HepG2 (cell line): ENCODE measurements around the gene LMBRD2. TPM values are rescaled to one million over a fixed set of nuclear protein-coding genes. Genes with fewer than 3 reads are reported as not detected.
A peak's percentile ranks its signal among the peaks of the same experiment; 100 is the strongest.

ENCODE experiments used
- DPF2 ChIP-seq: sonication (generic); formaldehyde crosslinking; IDR thresholded peaks from 2 replicates; pipeline ENCODE4 v1.4.0; 2020; ENCODE audit warnings: mild to moderate bottlenecking, low read depth, missing genetic modification reagents, borderline replicate concordance
- ISX ChIP-seq: sonication (generic); formaldehyde crosslinking; conservative IDR thresholded peaks from 2 replicates; pipeline ENCODE4 v1.5.0; 2020; ENCODE audit warnings: missing genetic modification reagents
- KDM5A ChIP-seq: fragments of 200-600 bp; sonication (generic); IDR thresholded peaks from 2 replicates; pipeline ENCODE4 v1.7.0; 2018; ENCODE audit warnings: antibody characterized with exemption, mild to moderate bottlenecking, low read length, borderline replicate concordance
- KLF6 ChIP-seq: IDR thresholded peaks from 2 replicates; pipeline ENCODE4 v1.8.0; 2016; ENCODE audit warnings: missing biosample characterization, missing genetic modification reagents
- NFYC ChIP-seq: IDR thresholded peaks from 2 replicates; pipeline ENCODE4 v1.6.1; 2016; ENCODE audit warnings: missing genetic modification reagents, missing compliant biosample characterization
- NR2F2 ChIP-seq: IDR thresholded peaks from 2 replicates; pipeline ENCODE4 v1.6.1; 2012; ENCODE audit warnings: low read depth, inconsistent platforms, borderline replicate concordance
- PHF8 ChIP-seq: sonication (generic); formaldehyde crosslinking; IDR thresholded peaks from 2 replicates; pipeline ENCODE4 v1.5.0; 2020; ENCODE audit warnings: missing genetic modification reagents
- SOX6 ChIP-seq, 2 experiments: fragments of 450-650 bp in 1 of 2; sonication (generic) in 1 of 2; formaldehyde crosslinking in 1 of 2; IDR thresholded peaks; 2 replicates each; pipeline versions ENCODE4 v1.4.0 to v1.6.1; 2017 to 2020; ENCODE audit warnings: antibody characterized with exemption in 1 of 2, mild to moderate bottlenecking in 1 of 2, missing genetic modification reagents in 1 of 2
- TCF7 ChIP-seq: sonication (generic); IDR thresholded peaks from 2 replicates; pipeline ENCODE4 v1.6.1; 2016; ENCODE audit warnings: antibody characterized with exemption, low read depth
- YY1 ChIP-seq: IDR thresholded peaks from 2 replicates; pipeline ENCODE4 v1.6.1; 2011; ENCODE audit warnings: low read length, low read depth, moderate library complexity, mild to moderate bottlenecking; ENCODE audit not compliant: insufficient read depth, insufficient replicate concordance
- ZKSCAN8 ChIP-seq: IDR thresholded peaks from 2 replicates; pipeline ENCODE4 v1.6.1; 2016; ENCODE audit warnings: borderline replicate concordance, missing genetic modification reagents, missing compliant biosample characterization
- ZNF510 ChIP-seq: sonication (generic); formaldehyde crosslinking; IDR thresholded peaks from 2 replicates; pipeline ENCODE4 v1.4.0; 2020; ENCODE audit warnings: low read depth, mild to moderate bottlenecking, missing genetic modification reagents
- ZNF781 ChIP-seq: sonication (generic); formaldehyde crosslinking; IDR thresholded peaks from 2 replicates; pipeline ENCODE4 v1.5.1; 2020; ENCODE audit warnings: borderline replicate concordance, mild to moderate bottlenecking, missing genetic modification reagents; ENCODE audit errors: not compliant biosample characterization
- ZNF788 ChIP-seq: sonication (generic); formaldehyde crosslinking; IDR thresholded peaks from 2 replicates; pipeline ENCODE4 v1.5.0; 2020; ENCODE audit warnings: mild to moderate bottlenecking, missing genetic modification reagents, borderline replicate concordance
- polyA plus RNA-seq, 8 experiments: library from polyadenylated mRNA; depleted of rRNA in 3 of 8; stranded (reverse) in 7 of 8; unstranded in 1 of 8; fragments of >200 nt; fragmentation: Illumina TruSeq in 4 of 8; extraction: Trizol in 4 of 8; gene quantifications; 2 replicates each; pipeline versions ENCODE4 v1.2.1 to v1.2.3, GENCODE V29; 2011 to 2016; ENCODE audit warnings: low read depth in 4 of 8, missing spikeins in 1 of 8, mixed read lengths in 1 of 8; ENCODE audit not compliant: insufficient read depth in 1 of 8
- total RNA-seq, 5 experiments: library from RNA; depleted of rRNA; stranded (reverse); fragments of >200 nt; fragmentation: Illumina TruSeq; extraction: Trizol; gene quantifications; 2 replicates each; pipeline ENCODE4 v1.2.3, GENCODE V29; 2016; ENCODE audit warnings: low read depth in 1 of 5
- TF ChIP-seq, protein P1 (sequence below): IDR thresholded peaks from 2 replicates; pipeline ENCODE4 v1.6.1; 2012; ENCODE audit warnings: low read length, improper control_type of control experiment
- TF ChIP-seq, protein P2 (sequence below): sonication (generic); formaldehyde crosslinking; IDR thresholded peaks from 2 replicates; pipeline ENCODE4 v1.5.0; 2020; ENCODE audit warnings: missing genetic modification reagents, mild to moderate bottlenecking, borderline replicate concordance
- TF ChIP-seq, protein P3 (sequence below): sonication (generic); formaldehyde crosslinking; IDR thresholded peaks from 2 replicates; pipeline ENCODE4 v1.5.1; 2020; ENCODE audit warnings: missing genetic modification reagents, mild to moderate bottlenecking, borderline replicate concordance
- TF ChIP-seq, protein P4 (sequence below), 2 experiments: sonication (generic) in 1 of 2; formaldehyde crosslinking in 1 of 2; IDR thresholded peaks; 2 replicates each; pipeline versions ENCODE4 v1.4.0 to v1.6.1; 2018 to 2020; ENCODE audit warnings: missing genetic modification reagents in 2 of 2, borderline replicate concordance in 1 of 2, low read depth in 1 of 2, mild to moderate bottlenecking in 1 of 2, missing biosample characterization in 1 of 2
- TF ChIP-seq, protein P5 (sequence below): sonication (generic); formaldehyde crosslinking; IDR thresholded peaks from 2 replicates; pipeline ENCODE4 v1.4.0; 2020; ENCODE audit warnings: missing genetic modification reagents

LMBRD2 gene
- total and polyA plus RNA-seq, 2 of the 13 experiments (the other 11 are each of a cell fraction or from before 2014, with no cell fraction given): 2.0 to 4.7 TPM

DNA sequence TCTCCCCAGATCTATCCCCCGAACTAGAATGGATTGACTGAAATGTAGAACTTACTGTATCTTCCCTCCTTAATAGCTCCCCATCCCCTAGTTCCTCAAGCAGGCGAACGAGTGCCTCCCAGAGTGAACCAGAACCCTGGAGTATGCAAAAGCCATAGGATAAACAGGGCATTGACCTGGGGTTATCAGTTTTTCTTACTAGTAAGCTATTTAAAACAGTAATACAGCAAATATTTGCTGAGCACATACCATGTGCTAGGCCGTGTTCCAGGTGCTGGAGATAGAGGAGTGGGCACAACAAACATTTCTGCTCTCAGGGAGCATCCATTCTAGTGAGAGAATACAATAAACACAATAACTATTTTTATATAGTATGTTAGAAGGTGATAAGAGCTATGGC, 2.0 kb upstream of the LMBRD2 start (continued):
- TF ChIP-seq, protein P1, sequence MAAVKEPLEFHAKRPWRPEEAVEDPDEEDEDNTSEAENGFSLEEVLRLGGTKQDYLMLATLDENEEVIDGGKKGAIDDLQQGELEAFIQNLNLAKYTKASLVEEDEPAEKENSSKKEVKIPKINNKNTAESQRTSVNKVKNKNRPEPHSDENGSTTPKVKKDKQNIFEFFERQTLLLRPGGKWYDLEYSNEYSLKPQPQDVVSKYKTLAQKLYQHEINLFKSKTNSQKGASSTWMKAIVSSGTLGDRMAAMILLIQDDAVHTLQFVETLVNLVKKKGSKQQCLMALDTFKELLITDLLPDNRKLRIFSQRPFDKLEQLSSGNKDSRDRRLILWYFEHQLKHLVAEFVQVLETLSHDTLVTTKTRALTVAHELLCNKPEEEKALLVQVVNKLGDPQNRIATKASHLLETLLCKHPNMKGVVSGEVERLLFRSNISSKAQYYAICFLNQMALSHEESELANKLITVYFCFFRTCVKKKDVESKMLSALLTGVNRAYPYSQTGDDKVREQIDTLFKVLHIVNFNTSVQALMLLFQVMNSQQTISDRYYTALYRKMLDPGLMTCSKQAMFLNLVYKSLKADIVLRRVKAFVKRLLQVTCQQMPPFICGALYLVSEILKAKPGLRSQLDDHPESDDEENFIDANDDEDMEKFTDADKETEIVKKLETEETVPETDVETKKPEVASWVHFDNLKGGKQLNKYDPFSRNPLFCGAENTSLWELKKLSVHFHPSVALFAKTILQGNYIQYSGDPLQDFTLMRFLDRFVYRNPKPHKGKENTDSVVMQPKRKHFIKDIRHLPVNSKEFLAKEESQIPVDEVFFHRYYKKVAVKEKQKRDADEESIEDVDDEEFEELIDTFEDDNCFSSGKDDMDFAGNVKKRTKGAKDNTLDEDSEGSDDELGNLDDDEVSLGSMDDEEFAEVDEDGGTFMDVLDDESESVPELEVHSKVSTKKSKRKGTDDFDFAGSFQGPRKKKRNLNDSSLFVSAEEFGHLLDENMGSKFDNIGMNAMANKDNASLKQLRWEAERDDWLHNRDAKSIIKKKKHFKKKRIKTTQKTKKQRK: no peak
- TF ChIP-seq ISX (CRISPR knock-in tag) (no peak), KLF6 (CRISPR knock-in tag) (no peak), ZNF781 (CRISPR knock-in tag) (no peak), DPF2 (CRISPR knock-in tag) (0 out of 2 replicates have a peak, but pooled peaks have one; percentile 54), ZKSCAN8 (0 out of 2 replicates have a peak, but pooled peaks have one; percentile 56), TCF7 (0 out of 2 replicates have a peak, but pooled peaks have one; percentile 45), KDM5A (no peak), ZNF510 (CRISPR knock-in tag) (no peak), PHF8 (no peak), ZNF788 (no peak), SOX6 (IDR thresholded peaks at IDR 0.05) (no peak), SOX6 (CRISPR knock-in tag; IDR thresholded peaks at IDR 0.05) (peak; percentile 84), YY1 (no peak), NFYC (CRISPR knock-in tag) (0 out of 2 replicates have a peak, but pooled peaks have one; percentile 12), NR2F2 (peak; percentile 91)
- TF ChIP-seq, protein P2, sequence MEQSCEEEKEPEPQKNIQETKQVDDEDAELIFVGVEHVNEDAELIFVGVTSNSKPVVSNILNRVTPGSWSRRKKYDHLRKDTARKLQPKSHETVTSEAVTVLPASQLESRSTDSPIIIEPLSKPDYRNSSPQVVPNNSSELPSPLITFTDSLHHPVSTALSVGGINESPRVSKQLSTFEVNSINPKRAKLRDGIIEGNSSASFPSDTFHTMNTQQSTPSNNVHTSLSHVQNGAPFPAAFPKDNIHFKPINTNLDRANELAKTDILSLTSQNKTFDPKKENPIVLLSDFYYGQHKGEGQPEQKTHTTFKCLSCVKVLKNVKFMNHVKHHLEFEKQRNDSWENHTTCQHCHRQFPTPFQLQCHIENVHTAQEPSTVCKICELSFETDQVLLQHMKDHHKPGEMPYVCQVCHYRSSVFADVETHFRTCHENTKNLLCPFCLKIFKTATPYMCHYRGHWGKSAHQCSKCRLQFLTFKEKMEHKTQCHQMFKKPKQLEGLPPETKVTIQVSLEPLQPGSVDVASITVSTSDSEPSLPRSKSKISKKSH: no peak
- TF ChIP-seq, protein P3, sequence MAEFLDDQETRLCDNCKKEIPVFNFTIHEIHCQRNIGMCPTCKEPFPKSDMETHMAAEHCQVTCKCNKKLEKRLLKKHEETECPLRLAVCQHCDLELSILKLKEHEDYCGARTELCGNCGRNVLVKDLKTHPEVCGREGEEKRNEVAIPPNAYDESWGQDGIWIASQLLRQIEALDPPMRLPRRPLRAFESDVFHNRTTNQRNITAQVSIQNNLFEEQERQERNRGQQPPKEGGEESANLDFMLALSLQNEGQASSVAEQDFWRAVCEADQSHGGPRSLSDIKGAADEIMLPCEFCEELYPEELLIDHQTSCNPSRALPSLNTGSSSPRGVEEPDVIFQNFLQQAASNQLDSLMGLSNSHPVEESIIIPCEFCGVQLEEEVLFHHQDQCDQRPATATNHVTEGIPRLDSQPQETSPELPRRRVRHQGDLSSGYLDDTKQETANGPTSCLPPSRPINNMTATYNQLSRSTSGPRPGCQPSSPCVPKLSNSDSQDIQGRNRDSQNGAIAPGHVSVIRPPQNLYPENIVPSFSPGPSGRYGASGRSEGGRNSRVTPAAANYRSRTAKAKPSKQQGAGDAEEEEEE: no peak
- TF ChIP-seq, protein P4, sequence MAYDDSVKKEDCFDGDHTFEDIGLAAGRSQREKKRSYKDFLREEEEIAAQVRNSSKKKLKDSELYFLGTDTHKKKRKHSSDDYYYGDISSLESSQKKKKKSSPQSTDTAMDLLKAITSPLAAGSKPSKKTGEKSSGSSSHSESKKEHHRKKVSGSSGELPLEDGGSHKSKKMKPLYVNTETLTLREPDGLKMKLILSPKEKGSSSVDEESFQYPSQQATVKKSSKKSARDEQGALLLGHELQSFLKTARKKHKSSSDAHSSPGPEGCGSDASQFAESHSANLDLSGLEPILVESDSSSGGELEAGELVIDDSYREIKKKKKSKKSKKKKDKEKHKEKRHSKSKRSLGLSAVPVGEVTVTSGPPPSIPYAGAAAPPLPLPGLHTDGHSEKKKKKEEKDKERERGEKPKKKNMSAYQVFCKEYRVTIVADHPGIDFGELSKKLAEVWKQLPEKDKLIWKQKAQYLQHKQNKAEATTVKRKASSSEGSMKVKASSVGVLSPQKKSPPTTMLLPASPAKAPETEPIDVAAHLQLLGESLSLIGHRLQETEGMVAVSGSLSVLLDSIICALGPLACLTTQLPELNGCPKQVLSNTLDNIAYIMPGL (CRISPR knock-in tag; IDR thresholded peaks at IDR 0.05; ENCODE audit: borderline replicate concordance in 1 of 2, low read depth in 1 of 2): no peak
- TF ChIP-seq, protein P5, sequence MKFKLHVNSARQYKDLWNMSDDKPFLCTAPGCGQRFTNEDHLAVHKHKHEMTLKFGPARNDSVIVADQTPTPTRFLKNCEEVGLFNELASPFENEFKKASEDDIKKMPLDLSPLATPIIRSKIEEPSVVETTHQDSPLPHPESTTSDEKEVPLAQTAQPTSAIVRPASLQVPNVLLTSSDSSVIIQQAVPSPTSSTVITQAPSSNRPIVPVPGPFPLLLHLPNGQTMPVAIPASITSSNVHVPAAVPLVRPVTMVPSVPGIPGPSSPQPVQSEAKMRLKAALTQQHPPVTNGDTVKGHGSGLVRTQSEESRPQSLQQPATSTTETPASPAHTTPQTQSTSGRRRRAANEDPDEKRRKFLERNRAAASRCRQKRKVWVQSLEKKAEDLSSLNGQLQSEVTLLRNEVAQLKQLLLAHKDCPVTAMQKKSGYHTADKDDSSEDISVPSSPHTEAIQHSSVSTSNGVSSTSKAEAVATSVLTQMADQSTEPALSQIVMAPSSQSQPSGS: peak; percentile 67; the same call in 1 of the 2 replicates
